Upper lobe of right lung (tissue), 1 donor: Measurements from ENCODE around the gene CITED2. TPM values are rescaled to one million over a fixed set of nuclear protein-coding genes. Genes with fewer than 3 reads are reported as not detected.

Source experiments
- ATAC-seq: fragments of 200-7000 bp; cut with Tn5 transposase; one replicate; pipeline ENCODE4 v1.9.1; 2020; ENCODE audit warnings: mild to moderate bottlenecking, moderate library complexity
- DNase-seq: peaks from one replicate; pipeline ENCODE4 v3.0.0-alpha.2; 2020
- H3K27ac ChIP-seq: fragments of 200-600 bp; one replicate; pipeline ENCODE4 v1.8.0; 2022
- H3K27me3 ChIP-seq: fragments of 200-600 bp; one replicate; pipeline ENCODE4 v1.8.0; 2022; ENCODE audit warnings: mild to moderate bottlenecking
- H3K36me3 ChIP-seq: fragments of 200-600 bp; one replicate; pipeline ENCODE4 v1.8.0; 2022
- H3K4me1 ChIP-seq: fragments of 200-600 bp; one replicate; pipeline ENCODE4 v1.8.0; 2022
- H3K4me3 ChIP-seq: fragments of 200-600 bp; one replicate; pipeline ENCODE4 v1.8.0; 2022; ENCODE audit warnings: mild to moderate bottlenecking
- H3K9me3 ChIP-seq: fragments of 200-600 bp; one replicate; pipeline ENCODE4 v1.8.0; 2022
- CTCF ChIP-seq: fragments of 200-600 bp; IDR thresholded peaks from one replicate; pipeline ENCODE4 v1.8.0; 2022; ENCODE audit warnings: antibody characterized with exemption
- intact Hi-C: fragments of 100-400 bp; cut with DNase I; formaldehyde crosslinking; loops from one replicate; pipeline ENCODE4 v1.11.0; 2022
- total RNA-seq: library from RNA; stranded (reverse); fragmentation: NEBNext Ultra II Directional; extraction: Animal tissue kit (Norgen Biotek cat#: 25700); gene quantifications from one replicate; pipeline ENCODE4 v1.2.1, GENCODE V29; 2021
- donor health status: DM: no; HTN: yes; CAD: no; lungs with severe emphysema.

Gene CITED2
- total RNA-seq, 1 donor from 2014 or later, result 278 TPM

GRCh38 chr6:139398658-139399057 is 24.2 kb upstream of the CITED2 start:
- H3K4me3 ChIP-seq, result no peak overlapping the region
- no peak for TF ChIP-seq CTCF
- H3K27ac ChIP-seq, result no peak overlapping the region
- H3K4me1 ChIP-seq, result no peaks in the 10 kb centered on the region
- no peaks in the 10 kb centered on the region for H3K27me3 ChIP-seq
- H3K36me3 ChIP-seq, result no peaks in the 10 kb centered on the region
- ATAC-seq, result no peak
- intact Hi-C loops, result no loop called here
- no peak for DNase-seq
- H3K9me3 ChIP-seq, result no peaks in the 10 kb centered on the region

GRCh38 chr6:139395891-139396301 is 21.4 kb upstream of the CITED2 start:
- no peaks in the 10 kb centered on the region for H3K9me3 ChIP-seq
- no peaks in the 10 kb centered on the region for H3K4me1 ChIP-seq
- H3K27ac ChIP-seq, result no peak overlapping the region
- H3K4me3 ChIP-seq, result no peak overlapping the region
- no peak for TF ChIP-seq CTCF
- DNase-seq (no peak), ATAC-seq (no peak)
- H3K36me3 ChIP-seq, result no peaks in the 10 kb centered on the region
- intact Hi-C loops, result no loop called here
- H3K27me3 ChIP-seq, result no peaks in the 10 kb centered on the region

GRCh38 chr6:139395371-139395770 is 20.9 kb upstream of the CITED2 start:
- H3K27ac ChIP-seq, result no peak overlapping the region
- intact Hi-C loops, result no loop called here
- H3K4me1 ChIP-seq, result no peaks in the 10 kb centered on the region
- no peaks in the 10 kb centered on the region for H3K9me3 ChIP-seq
- DNase-seq (no peak), ATAC-seq (no peak)
- H3K36me3 ChIP-seq, result no peaks in the 10 kb centered on the region
- no peak overlapping the region for H3K4me3 ChIP-seq
- no peaks in the 10 kb centered on the region for H3K27me3 ChIP-seq
- no peak for TF ChIP-seq CTCF

GRCh38 chr6:139394027-139394649 is 19.7 kb upstream of the CITED2 start:
- Histone ChIP-seq H3K4me1 (no peaks in the 10 kb centered on the region), H3K9me3 (no peaks in the 10 kb centered on the region), H3K36me3 (no peaks in the 10 kb centered on the region), H3K27me3 (no peaks in the 10 kb centered on the region), H3K27ac (no peak overlapping the region), H3K4me3 (no peak overlapping the region)
- DNase-seq (no peak), ATAC-seq (no peak)
- intact Hi-C loops, result no loop called here
- TF ChIP-seq CTCF, result no peak

GRCh38 chr6:139392794-139393193 is 18.3 kb upstream of the CITED2 start:
- Histone ChIP-seq H3K9me3 (no peaks in the 10 kb centered on the region), H3K36me3 (no peaks in the 10 kb centered on the region), H3K27ac (no peak overlapping the region), H3K27me3 (no peaks in the 10 kb centered on the region), H3K4me1 (no peaks in the 10 kb centered on the region), H3K4me3 (no peak overlapping the region)
- intact Hi-C loops, result no loop called here
- no peak for DNase-seq
- ATAC-seq, result peak; percentile 77
- no peak for TF ChIP-seq CTCF

- intact Hi-C loops, result no loop called here
- no peak for DNase-seq
- no peak for ATAC-seq
Measured at GRCh38 chr6:139391709-139392108, 17.3 kb upstream of the CITED2 start.

More at GRCh38 chr6:139391709-139392108, 17.3 kb upstream of the CITED2 start:
- Histone ChIP-seq H3K27ac (no peak overlapping the region), H3K9me3 (no peaks in the 10 kb centered on the region), H3K27me3 (no peaks in the 10 kb centered on the region), H3K4me3 (no peak overlapping the region), H3K36me3 (no peaks in the 10 kb centered on the region), H3K4me1 (no peaks in the 10 kb centered on the region)
- no peak for TF ChIP-seq CTCF
